OCI-LY7 (cell line): ENCODE measurements around the gene PRDM2. TPM values are rescaled to one million over a fixed set of nuclear protein-coding genes. Genes with fewer than 3 reads are reported as not detected.

Experiments
- BruUV-seq: library from RNA; stranded (reverse); fragments of 400-500 nt; replicated peaks from 2 replicates; lab custom pipeline; 2021; lab: Mats Ljungman, UMichigan
- CTCF ChIA-PET: fragments of 300-600 bp; sonication (Branson Sonifier 250); formaldehyde crosslinking; loops from one replicate; lab custom pipeline; 2022; ENCODE audit warnings: antibody characterized with exemption; ENCODE audit not compliant: unreplicated experiment; lab: Charles Lee
- POLR2A ChIA-PET: fragments of 300-600 bp; sonication (Branson Sonifier 250); formaldehyde crosslinking; loops from one replicate; lab custom pipeline; 2022; ENCODE audit warnings: antibody characterized with exemption; lab: Charles Lee
- DNase-seq: peaks from one replicate; pipeline ENCODE4 v3.0.0-alpha.2; 2015; ENCODE audit warnings: low spot score
- H2AFZ ChIP-seq: fragments of 200-600 bp; sonication (generic), shearing (Covaris generic); 2 replicates; pipeline ENCODE4 v1.6.1; 2014; ENCODE audit warnings: mild to moderate bottlenecking, antibody characterized with exemption, low read length, moderate library complexity
- H3K27ac ChIP-seq: fragments of 200-600 bp; sonication (generic); 2 replicates; pipeline ENCODE4 v1.5.1; 2014; ENCODE audit warnings: mixed run types, low read depth, mild to moderate bottlenecking, moderate library complexity, low read length, inconsistent platforms; ENCODE audit not compliant: poor library complexity, severe bottlenecking
- H3K36me3 ChIP-seq: fragments of 200-600 bp; sonication (generic); 2 replicates; pipeline ENCODE4 v1.6.1; 2014; ENCODE audit warnings: mild to moderate bottlenecking, antibody characterized with exemption, low read length, moderate library complexity, mixed read lengths; ENCODE audit not compliant: insufficient read depth
- H3K4me1 ChIP-seq: fragments of 200-600 bp; sonication (generic); 2 replicates; pipeline ENCODE4 v1.5.1; 2014; ENCODE audit warnings: mild to moderate bottlenecking, low read length; ENCODE audit not compliant: insufficient read depth, poor library complexity, severe bottlenecking
- H3K4me2 ChIP-seq: fragments of 200-600 bp; sonication (generic); 2 replicates; pipeline ENCODE4 v1.6.1; 2014; ENCODE audit warnings: mild to moderate bottlenecking, low read length
- H3K4me3 ChIP-seq: fragments of 200-600 bp; sonication (generic); 2 replicates; pipeline ENCODE4 v1.5.1; 2014; ENCODE audit warnings: mild to moderate bottlenecking, low read depth, low read length; ENCODE audit not compliant: poor library complexity, severe bottlenecking
- H3K79me2 ChIP-seq: fragments of 200-600 bp; sonication (generic); 2 replicates; pipeline ENCODE4 v1.6.1; 2016; ENCODE audit warnings: low read depth, mild to moderate bottlenecking, low read length, moderate library complexity, mixed read lengths; ENCODE audit not compliant: insufficient read depth
- H3K9me2 ChIP-seq: fragments of 200-600 bp; sonication (generic); 2 replicates; pipeline ENCODE4 v1.6.1; 2016; ENCODE audit warnings: mild to moderate bottlenecking, low read length, mixed read lengths; ENCODE audit not compliant: insufficient read depth
- H3K9me3 ChIP-seq: fragments of 200-600 bp; sonication (generic); 2 replicates; pipeline ENCODE4 v1.6.1; 2014; ENCODE audit warnings: mild to moderate bottlenecking, mixed run types, low read length, mixed read lengths
- H4K20me1 ChIP-seq: fragments of 200-600 bp; sonication (generic); 2 replicates; pipeline ENCODE4 v1.6.1; 2014; ENCODE audit warnings: mild to moderate bottlenecking, antibody characterized with exemption, low read length, moderate library complexity, mixed read lengths; ENCODE audit not compliant: insufficient read depth
- EZH2phosphoT487 ChIP-seq: fragments of 200-600 bp; sonication (generic); IDR thresholded peaks from 2 replicates; pipeline ENCODE4 v1.6.1; 2018; ENCODE audit warnings: low read depth, borderline replicate concordance, mild to moderate bottlenecking, mixed run types, antibody characterized with exemption, low read length, moderate library complexity, mixed read lengths
- intact Hi-C: fragments of 100-400 bp; cut with micrococcal nuclease; formaldehyde crosslinking; loops from one replicate; pipeline ENCODE4 v1.10.0; 2022; ENCODE audit not compliant: unreplicated experiment
- total RNA-seq, 2 experiments: library from RNA; depleted of rRNA in 1 of 2; stranded (reverse); fragments of >200 nt in 1 of 2; shearing (Covaris generic) in 1 of 2; gene quantifications; 2 replicates each; pipeline ENCODE4 v1.2.3, GENCODE V29; 2014 to 2022
- TF ChIP-seq, protein P1 (sequence below): fragments of 200-600 bp; sonication (generic); conservative IDR thresholded peaks from 2 replicates; pipeline ENCODE4 v1.5.1; 2014; ENCODE audit warnings: mild to moderate bottlenecking, antibody characterized with exemption, low read length, moderate library complexity, mixed read lengths

PRDM2 gene
- total RNA-seq, 2 experiments from 2014 or later, result 38.7 to 98.2 TPM

DNA sequence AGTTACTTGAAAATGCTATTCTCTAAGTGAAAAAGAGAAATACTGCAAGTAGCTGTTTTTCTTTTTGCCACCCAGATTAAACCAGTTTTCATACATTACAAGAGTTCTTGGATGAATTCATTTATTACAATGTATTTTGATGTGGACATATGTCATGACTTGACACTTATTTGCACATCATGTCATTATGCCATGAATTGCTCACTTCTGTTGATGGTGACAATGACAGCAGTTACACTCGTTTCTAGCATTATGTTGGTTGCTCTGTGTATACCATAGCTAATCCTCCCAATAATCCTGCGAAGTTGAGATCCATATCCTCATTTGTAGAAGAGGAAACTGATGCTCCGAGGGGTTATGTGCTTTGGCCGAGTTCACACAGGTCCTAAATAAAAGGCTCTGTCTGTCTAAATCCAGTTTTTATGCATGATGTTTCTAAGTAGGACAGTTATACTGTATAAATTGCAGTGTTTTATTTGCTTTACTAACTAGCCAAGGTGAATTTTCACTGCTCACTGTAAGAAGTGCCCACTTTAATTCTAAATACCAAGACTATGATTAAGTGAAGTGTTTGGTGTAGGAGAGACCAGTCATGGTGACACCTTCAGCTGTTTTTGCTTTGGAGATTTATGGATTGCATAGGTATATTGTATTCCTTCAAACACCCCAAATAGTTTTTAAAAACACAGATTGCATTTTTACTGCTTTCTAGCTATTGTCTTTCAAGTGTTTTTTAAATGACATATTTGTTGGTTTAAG is 56.7 kb downstream of the PRDM2 start:
- POLR2A ChIA-PET, result interaction anchor here (0.6 to 1.3 kb wide), 7 partner anchors 12 to 100 kb away, joined by 3 to 5 read pairs (median 3); no protein-coding TSS in a partner anchor
- Histone ChIP-seq H4K20me1 (peaks cover 67% of the 10 kb centered on the region), H3K4me3 (no peak overlapping the region), H3K9me3 (no peaks in the 10 kb centered on the region), H2AFZ (no peak overlapping the region), H3K27ac (no peak overlapping the region), H3K4me1 (peaks cover 92% of the 10 kb centered on the region), H3K4me2 (peak overlapping the region; percentile 20; the same call in 1 of the 2 replicates), H3K79me2 (peaks cover 100% of the 10 kb centered on the region), H3K36me3 (peaks cover 83% of the 10 kb centered on the region), H3K9me2 (no peaks in the 10 kb centered on the region)
- TF ChIP-seq EZH2phosphoT487, result no peak
- TF ChIP-seq, protein P1, sequence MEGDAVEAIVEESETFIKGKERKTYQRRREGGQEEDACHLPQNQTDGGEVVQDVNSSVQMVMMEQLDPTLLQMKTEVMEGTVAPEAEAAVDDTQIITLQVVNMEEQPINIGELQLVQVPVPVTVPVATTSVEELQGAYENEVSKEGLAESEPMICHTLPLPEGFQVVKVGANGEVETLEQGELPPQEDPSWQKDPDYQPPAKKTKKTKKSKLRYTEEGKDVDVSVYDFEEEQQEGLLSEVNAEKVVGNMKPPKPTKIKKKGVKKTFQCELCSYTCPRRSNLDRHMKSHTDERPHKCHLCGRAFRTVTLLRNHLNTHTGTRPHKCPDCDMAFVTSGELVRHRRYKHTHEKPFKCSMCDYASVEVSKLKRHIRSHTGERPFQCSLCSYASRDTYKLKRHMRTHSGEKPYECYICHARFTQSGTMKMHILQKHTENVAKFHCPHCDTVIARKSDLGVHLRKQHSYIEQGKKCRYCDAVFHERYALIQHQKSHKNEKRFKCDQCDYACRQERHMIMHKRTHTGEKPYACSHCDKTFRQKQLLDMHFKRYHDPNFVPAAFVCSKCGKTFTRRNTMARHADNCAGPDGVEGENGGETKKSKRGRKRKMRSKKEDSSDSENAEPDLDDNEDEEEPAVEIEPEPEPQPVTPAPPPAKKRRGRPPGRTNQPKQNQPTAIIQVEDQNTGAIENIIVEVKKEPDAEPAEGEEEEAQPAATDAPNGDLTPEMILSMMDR, result no peak
- CTCF ChIA-PET, result interaction anchor here (1.3 kb wide), 1 partner anchor 28 kb away, joined by 3 read pairs; no protein-coding TSS in a partner anchor
- intact Hi-C loops, result no loop called here
- DNase-seq, result no peak
- BruUV-seq, result no TSS peak

DNA sequence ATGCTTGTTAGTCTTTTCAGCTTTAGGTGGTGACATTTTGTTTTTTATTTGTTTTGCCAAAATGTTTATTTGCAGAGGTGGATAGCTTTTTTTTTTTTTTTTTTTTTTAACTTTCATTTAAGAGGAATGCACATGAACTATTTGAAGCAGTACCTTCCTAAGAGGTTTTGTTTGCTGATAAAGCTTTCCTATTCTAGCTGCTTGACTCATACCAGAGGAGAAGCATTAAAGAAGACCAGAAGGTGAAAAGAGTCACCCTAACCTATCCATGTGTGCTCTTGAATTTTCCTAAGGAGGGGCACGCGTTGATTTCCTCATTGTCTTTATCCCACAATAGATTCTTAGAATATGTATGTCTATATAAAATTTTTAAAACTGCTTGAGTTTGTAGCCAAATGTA is 57.7 kb downstream of the PRDM2 start:
- peaks cover 92% of the 10 kb centered on the region for H3K4me1 ChIP-seq
- no peak for TF ChIP-seq EZH2phosphoT487
- TF ChIP-seq, protein P1, result no peak
- no peak overlapping the region for H3K4me2 ChIP-seq
- H3K36me3 ChIP-seq, result peaks cover 82% of the 10 kb centered on the region
- H3K9me2 ChIP-seq, result no peaks in the 10 kb centered on the region
- POLR2A ChIA-PET, result interaction anchor here (0.6 to 1.0 kb wide), 6 partner anchors 22 to 101 kb away, joined by 3 to 4 read pairs (median 3); no protein-coding TSS in a partner anchor
- H4K20me1 ChIP-seq, result peaks cover 65% of the 10 kb centered on the region
- intact Hi-C loops, result no loop called here
- no peak overlapping the region for H3K27ac ChIP-seq
- CTCF ChIA-PET, result interaction anchor here (1.3 kb wide), 1 partner anchor 28 kb away, joined by 3 read pairs; no protein-coding TSS in a partner anchor
- peaks cover 100% of the 10 kb centered on the region for H3K79me2 ChIP-seq
- no TSS peak for BruUV-seq
- H3K4me3 ChIP-seq, result no peak overlapping the region
- no peaks in the 10 kb centered on the region for H3K9me3 ChIP-seq
- no peak for DNase-seq
- H2AFZ ChIP-seq, result no peak overlapping the region

DNA sequence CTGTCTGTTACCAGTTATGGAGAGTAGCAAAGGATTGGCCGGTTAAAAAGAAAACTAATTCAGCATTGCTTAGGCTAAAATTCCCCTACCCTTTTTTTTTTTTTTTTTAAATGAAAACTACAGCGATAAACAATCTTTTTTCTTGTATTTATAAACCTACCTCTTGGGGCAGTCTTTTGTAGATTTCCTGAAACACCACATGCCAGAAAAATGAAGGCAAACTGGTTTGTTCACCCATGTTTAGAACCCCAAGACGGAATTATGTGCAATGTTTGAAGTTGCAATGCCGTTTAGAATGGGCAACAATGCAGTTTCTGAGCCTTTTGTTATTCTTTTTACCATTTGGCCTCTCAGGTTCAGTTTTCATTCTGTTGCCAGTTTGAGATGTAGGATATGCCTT is 59.1 kb downstream of the PRDM2 start:
- TF ChIP-seq, protein P1, result peak; percentile 54
- TF ChIP-seq EZH2phosphoT487, result no peak
- peak overlapping the region; percentile 13; the same call in 1 of the 2 replicates for H3K4me2 ChIP-seq
- H3K4me3 ChIP-seq, result no peak overlapping the region
- H4K20me1 ChIP-seq, result peaks cover 62% of the 10 kb centered on the region
- peaks cover 92% of the 10 kb centered on the region for H3K4me1 ChIP-seq
- intact Hi-C loops, result no loop called here
- no peak overlapping the region for H3K27ac ChIP-seq
- H3K79me2 ChIP-seq, result peaks cover 100% of the 10 kb centered on the region
- peaks cover 78% of the 10 kb centered on the region for H3K36me3 ChIP-seq
- no TSS peak for BruUV-seq
- DNase-seq, result no peak
- H3K9me3 ChIP-seq, result no peaks in the 10 kb centered on the region
- ChIA-PET CTCF (no interaction called here), POLR2A (no interaction called here)
- no peak overlapping the region for H2AFZ ChIP-seq
- H3K9me2 ChIP-seq, result no peaks in the 10 kb centered on the region
